AG08395 (cell line): ENCODE results near the gene ZC3H13.

ENCODE experiments used
- DNase-seq: peaks from one replicate; pipeline ENCODE4 v3.0.0; 2012; ENCODE audit warnings: mixed read lengths, low spot score

The ZC3H13 gene, protein sequence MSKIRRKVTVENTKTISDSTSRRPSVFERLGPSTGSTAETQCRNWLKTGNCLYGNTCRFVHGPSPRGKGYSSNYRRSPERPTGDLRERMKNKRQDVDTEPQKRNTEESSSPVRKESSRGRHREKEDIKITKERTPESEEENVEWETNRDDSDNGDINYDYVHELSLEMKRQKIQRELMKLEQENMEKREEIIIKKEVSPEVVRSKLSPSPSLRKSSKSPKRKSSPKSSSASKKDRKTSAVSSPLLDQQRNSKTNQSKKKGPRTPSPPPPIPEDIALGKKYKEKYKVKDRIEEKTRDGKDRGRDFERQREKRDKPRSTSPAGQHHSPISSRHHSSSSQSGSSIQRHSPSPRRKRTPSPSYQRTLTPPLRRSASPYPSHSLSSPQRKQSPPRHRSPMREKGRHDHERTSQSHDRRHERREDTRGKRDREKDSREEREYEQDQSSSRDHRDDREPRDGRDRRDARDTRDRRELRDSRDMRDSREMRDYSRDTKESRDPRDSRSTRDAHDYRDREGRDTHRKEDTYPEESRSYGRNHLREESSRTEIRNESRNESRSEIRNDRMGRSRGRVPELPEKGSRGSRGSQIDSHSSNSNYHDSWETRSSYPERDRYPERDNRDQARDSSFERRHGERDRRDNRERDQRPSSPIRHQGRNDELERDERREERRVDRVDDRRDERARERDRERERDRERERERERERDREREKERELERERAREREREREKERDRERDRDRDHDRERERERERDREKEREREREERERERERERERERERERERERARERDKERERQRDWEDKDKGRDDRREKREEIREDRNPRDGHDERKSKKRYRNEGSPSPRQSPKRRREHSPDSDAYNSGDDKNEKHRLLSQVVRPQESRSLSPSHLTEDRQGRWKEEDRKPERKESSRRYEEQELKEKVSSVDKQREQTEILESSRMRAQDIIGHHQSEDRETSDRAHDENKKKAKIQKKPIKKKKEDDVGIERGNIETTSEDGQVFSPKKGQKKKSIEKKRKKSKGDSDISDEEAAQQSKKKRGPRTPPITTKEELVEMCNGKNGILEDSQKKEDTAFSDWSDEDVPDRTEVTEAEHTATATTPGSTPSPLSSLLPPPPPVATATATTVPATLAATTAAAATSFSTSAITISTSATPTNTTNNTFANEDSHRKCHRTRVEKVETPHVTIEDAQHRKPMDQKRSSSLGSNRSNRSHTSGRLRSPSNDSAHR (N-terminal part only)

DNA sequence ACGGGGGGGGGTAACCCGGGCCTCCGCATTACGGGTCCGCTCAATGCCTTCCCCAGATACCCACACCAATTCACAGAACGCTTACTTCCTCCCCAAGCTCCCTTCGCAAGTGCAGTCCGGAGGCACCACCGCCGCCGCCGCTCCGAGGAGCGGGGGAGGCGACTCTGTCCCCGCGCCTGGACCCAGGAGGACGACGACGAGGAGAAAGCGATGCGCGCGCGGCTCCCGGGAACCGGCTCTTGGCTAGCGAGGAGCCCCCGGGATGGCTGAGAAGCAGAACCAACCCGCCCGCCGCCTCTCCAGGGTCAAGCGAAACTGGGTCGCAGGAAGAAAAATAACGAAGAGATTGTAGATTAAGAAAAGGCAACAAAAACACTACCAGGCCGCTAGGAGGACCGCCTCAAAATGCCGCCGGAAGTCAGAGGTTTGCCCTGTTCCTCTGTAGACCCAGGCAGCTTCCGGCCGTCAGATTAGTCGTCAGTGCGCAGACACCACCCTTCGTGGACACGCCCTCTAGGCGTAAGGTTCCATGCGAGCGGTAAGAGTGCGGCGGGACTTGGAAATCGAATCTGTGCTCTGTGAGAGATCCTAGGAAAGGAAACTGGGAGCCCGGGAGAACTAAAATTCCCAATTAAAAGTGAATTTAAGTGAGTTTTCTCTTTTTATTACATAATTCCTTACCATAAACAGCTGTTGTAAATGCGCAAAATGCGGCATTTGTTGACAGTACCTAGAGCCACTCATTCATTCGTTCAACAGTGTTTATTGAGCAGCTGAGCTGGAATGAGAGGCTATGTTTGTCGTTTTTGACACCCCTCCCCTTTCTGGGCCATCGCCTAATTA lies at the start of gene ZC3H13:
Gene ZC3H13, minus strand, starts transcription at position 428 of the 843 bp plus-strand sequence. CDS start 7,239 bp downstream, outside the sequence.
- DNase-seq, result peak; percentile 97

DNA sequence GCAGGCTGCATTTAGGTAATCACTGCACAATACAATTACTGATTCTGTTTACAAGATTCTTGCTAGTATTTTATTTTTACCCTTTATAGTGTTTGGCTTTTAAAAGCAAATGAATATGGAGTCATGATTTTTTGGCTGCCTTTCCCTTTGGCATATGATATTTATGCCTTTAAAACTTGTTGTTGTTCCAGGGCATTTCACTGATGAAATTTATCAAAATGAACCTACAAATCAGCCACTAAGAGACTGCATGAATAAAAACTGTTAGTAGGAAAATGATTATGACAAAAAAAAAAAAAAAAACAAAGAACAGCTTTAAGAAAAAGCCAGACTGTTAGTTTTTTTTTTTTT lies 49.7 kb upstream of the ZC3H13 start:
- DNase-seq, result no peak

DNA sequence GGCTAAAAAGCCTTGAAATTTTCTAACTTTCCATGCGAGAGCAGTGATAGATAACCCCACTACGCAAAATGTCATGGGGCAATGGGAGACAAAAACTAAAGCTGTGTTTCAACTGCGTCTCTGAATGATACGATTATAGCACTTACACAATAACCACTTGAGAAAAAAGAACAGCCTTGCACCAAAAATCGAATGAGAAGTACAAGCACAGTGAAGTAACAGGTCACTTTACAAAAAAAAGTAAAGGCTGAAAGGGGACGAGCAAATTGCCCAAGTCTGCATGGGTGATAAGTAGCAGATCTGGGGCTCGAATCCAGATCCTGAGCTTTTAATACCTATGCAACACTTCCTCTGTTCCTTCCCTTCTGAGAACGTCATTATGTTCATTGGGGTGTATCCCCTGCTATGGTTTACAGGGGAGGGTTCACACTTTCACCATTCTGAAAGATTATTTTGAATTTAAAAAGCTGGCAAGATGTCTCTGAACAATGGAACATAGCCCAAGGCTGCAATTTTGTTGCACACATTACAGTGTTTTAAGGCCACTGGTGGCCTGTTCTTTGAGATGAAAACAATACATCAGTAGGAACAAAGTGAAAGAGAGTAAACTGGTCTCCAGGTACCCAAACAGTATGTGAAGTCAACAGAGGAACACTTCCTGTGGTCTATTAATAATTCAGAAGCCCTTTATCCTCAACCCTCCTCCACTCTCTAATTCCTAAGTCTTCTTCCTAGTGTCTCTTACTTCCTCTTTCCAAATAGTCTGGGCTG lies 49.1 kb upstream of the ZC3H13 start:
- DNase-seq, result no peak

DNA sequence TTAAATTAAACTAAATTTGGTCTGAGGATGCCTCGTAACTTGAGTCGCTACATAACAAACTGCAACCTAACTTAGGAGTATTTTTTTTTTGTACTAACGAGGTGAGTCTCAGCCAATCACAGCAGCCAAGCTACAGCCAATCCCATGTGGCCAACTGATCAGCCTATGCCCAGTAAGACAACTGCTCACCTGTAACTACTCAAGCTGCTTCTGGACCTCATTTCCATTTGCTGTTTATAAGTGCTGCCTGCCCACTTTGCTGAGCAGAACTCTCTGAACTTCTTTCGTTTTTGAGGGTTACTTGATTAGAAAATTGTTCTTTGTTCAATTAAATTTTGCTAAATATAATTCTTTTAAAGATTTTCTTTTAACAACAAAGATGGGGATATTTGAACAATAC lies 48.5 kb upstream of the ZC3H13 start:
- no peak for DNase-seq

DNA sequence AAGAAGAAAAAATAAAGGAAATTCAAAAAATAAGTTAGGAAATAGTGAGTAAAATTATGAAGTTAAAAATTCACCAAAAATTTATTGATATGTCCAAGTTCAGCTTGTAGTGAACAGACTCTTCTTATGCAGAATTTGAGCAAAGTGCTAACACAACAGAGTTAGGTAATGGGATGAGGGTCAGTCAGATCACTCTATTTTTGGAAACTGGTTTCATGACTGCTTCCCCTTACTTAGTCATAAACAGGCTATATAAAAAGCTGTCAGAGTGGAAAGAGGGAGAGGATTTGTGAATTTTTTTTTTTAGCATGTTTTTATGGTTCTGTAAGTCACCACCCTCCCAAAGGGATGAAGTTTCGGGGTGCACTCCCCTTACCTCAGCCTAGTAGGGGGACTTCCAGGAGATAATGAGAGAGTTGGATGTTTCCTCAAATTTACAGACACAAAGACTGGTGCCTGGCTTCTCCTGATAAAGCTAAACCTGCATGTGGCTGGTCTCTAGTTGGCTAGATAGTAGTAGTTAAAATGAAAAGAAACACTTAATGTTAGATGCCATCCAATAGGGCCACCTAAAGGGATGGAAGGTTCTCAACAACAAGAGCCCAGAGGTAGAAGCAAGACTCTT lies 47.8 kb upstream of the ZC3H13 start:
- no peak for DNase-seq

DNA sequence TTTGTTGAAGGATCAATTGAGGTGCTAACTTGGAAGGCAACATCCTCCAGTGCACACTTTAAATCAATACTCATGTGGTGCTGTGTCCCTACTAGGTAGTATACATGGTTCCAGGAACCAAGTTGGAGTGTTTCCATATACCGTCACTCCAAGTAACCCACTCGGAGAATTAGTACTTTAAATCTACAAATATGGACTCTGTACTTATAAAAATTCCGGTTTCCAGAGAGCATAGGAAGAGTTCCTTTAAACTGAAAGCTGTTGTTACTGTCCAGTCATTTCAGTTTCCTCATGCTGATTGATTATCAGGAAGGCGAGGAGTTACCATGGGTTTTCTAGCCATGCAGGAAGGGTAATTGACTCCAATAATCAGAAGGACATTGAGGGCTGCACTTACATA lies 45.1 kb upstream of the ZC3H13 start:
- no peak for DNase-seq

DNA sequence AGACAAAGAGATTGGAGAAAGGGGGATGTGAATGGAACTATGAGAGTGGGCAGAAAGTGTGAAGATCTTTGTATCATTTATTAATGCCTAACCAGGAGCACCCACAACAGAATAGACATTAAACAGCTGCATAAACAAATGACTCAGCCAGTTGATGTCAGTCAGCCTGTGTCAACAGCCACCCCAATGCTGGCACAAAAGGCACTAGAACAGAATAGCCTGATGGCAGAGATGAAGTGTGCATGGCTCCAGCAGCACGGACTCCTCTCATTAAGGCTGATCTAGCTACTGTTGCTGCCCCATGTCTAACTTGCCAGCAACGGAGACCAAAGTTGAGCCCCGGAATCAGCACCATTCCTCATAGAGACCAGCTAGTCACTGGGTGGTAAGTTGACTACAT lies 44.5 kb upstream of the ZC3H13 start:
- no peak for DNase-seq

DNA sequence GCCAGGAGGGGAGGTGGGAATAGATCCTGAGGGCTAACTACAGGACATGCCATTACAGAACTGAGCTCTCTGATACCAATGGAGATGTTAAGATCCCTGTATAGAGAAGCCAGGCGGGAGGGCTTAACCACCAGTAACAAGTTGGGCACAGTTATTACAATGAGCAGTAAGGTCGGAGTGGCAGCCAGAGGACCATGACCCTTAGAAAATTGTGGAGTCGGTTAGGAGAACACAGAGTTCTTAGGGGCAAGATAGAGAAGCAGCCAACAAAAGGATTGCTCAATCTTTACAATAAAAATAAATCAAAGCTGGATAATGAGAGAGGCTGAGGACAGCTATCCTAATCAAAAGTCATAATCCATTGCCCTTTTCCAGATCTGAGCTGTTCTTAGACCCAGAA lies 41.9 kb upstream of the ZC3H13 start:
- no peak for DNase-seq

DNA sequence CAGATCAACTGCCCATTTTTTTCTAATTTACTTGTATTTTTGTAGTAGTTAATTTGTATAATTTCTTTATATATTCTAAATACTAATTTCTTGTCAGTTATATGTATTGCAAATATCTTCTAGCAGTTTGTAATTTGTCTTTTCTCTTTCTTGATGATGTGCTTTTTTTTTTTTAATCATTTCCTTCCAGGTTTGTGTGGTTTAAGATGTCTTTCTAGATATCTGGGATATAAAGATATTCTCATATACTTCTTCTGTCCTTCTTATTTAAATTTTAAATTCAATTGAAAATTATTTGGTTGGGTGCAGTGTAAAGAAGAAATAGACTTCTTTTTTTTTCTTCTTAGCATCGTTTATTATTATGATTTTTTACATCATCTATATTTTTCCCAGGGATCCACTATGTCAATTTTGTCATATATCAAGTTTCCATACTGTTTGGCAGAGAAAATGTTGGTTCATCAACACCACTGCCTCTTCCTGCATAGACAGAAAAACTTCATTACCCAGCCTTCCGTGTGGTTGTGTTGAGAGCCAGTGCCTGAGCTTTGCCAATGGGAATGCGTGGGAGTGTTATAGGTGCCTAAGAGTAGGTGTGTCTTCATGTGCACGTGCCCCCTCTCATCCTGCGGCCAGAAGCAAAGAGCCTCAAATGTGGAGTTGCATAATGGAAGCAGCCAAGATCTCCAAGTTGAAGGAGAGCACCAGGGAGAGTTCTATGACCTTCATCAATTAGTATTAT lies 36.4 kb upstream of the ZC3H13 start:
- no peak for DNase-seq

DNA sequence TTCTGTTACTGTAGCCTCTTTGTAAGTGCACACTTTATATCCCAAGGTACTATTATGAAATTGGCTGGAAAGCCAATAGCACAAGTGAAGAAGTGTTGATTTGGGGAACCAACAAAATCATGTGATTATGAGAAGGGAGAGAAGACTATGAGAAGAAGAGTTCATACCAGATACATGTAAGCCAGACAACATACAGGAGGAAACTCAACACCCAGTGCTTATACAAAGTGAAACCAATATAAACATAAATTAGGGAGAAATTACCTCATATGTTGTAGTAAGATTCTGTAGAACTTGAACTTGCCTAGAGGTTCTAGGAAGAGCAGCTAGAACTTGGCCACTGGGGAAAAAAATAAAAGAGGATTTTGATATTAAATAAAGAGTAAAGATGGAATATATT lies 34.9 kb upstream of the ZC3H13 start:
- DNase-seq, result no peak

DNA sequence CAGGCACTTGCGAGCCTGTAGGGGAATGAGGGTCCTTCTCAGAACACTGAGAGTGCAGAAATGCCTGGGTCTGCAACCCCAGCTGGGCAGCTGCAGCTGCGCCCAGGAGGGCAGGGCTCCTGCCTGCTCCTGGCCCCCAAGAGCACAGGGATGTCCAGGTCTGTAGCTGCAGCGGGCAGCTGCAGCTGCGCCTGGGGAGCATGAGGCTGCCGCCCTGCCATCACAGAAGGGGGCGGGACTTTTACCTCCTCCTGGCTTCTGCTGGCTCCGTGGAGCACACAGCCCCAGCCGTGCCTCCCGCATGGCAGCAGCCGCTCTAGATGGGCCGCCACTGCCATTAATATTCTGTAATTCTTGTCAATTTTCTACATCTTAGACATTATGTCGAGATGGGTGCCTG lies 34.4 kb upstream of the ZC3H13 start:
- DNase-seq, result no peak

DNA sequence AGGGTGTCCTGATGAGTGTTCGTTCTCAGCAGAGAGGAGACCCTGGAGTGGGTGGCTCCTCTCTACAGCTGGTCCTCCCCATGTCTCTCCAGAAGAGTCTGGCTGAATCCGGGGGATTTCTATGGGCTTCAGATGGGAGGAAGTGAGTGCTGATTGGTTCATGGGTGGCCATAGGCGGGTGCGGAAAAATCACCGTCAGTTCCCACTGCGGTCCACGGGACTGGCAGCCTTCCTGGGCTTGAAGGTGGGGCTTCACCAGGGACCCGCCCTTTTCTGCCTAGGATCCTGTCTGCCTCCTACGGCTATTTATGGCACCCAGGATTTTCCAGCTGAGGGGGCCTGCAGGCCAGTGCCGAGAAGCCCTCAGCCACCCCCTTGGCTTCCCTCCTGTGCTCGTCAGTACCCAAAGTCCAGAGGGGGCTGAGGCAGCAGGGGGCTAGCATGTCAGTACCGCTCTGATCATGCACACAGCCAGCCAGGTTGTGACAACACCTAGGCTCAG lies 33.9 kb upstream of the ZC3H13 start:
- no peak for DNase-seq

DNA sequence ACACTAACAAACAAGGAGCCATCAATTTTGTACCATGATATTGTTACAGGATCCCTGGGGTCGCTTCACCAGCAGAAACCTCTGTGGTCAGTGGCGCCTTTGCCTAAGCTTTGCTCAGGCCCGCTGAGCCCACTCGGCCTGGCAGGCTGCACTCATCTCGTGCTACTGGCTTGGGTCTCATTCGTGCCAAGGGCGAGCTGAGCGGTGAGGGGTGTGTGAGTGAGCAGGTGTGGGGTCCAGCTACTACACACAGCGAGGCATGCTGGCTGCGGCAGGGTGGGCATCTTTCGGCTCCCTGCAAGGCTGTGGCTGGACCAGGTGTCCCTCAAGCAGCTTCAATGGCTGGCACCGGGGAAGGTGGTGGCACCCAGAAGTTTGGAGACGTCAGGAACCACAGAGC lies 33.2 kb upstream of the ZC3H13 start:
- DNase-seq, result no peak

DNA sequence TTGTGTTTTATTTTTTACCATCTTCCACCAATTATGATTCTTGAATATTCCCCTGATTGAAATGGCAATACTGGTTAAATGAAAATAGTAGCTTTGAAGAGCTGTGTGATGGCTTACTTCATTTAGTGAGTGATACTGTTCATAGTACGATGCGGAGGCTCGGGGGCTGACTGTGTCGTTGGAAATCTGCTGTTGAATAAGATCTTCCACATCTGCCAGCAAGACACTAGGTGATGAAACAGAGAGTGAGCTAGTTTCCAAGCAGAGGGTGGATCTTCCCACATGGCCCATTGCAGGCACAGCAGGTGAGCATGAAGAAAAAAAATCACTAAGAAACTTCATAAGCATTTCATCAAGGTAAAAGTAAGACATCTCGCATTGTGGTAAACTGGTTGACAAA lies 29.8 kb upstream of the ZC3H13 start:
- no peak for DNase-seq

DNA sequence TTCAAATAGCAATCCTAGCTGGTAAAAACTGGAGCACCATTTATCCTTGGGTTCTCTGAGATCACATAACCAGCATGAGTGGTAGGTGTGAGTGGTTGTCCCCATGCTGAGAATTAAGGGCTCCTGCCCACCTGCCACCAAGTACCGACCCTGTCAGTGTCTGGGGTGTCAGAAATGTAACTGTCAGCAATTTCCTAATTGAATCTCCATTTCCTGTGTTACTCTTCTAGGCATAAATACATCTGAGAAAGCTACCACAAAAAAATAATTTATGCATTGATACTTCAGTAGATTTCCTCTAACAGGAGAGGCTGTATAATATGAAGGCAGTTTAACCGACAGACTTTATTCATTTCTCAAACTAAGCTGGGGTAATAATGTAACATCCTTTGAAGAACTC lies 27.2 kb upstream of the ZC3H13 start:
- no peak for DNase-seq

DNA sequence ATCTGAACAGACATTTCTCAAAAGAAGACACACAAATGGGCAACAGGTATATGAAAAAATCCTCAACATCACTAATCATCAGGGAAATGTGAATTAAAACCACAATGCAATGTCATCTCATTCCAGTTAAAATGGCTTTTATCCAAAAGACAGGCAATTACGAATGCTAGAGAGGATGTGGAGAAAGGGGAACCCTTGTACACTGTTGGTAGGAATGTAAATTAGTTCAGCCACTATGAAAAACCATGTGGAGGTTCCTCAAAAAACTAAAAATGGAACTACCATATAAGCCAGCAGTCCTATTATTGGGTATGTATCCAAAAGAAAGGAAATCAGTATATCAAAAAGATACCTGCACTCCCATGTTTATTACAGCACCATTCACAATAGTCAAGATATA lies 24.7 kb upstream of the ZC3H13 start:
- DNase-seq, result no peak

DNA sequence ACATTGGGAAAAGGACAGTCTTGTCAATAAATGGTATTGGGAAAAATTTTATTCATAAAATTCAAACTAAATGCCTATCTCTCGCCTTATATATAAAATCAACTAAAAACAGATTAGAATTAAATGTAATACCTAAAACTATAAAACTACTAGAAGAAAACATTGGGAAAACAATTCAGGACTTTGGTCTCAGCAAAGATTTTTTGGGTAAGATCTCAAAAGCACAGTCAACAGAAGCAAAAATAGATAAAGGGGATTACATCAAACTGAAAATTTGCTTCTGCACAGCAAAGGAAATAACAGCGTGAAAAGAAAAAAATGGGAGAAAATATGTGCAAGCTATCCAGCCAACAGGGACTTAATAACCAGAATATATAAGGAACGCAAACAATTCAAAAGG lies 24.3 kb upstream of the ZC3H13 start:
- no peak for DNase-seq

DNA sequence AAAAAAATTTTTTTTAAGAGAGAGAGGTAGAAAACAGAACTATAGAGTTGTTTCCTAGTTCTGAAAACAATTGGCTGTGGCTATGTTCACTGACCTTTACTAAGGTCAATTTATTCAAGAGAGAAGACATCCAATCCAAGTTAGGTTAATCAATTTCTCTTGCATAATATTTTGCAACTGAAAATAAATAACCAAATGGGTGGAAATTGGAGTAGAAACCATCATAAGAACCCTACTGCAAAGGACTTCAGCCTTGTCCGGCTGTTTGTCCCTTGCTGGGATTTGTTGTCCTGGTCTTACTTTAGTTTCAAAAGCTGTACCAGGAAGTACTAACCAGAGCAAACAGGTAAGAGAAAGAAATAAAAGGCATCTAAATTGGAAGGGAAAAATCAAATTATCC lies 23.3 kb upstream of the ZC3H13 start:
- DNase-seq, result no peak

DNA sequence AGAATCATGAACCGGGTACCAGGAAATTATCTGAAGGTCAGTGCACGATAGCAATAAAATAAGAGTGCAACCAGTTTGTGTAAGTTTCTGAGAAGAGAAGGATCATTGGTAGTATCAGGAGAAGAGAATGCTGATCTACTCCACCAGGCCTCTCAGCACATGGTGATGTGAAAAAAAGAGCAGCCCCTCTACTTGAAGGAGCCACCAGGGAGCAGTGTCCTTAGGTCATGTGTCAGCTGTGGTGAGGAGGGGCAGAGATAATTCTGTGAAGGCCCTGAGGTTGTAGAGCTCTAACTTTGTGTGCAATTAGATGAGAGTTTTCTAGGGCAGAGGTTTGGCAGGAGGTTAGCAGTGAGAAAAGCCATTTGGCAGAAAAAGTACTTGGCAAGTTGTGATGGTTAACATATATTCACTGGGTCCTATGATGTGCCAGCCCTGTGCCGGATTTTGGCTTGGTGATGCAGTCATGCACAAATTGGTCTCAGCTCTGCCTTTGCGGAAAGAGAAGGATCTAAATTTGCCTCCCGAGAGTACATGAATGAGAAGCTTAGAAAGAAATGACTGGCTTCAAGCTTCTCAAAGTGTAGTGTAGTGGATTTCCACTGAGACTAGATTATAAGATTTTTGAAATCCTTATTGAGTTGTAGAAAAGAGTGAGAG lies 19.2 kb upstream of the ZC3H13 start:
- DNase-seq, result no peak
